GM19468 (cell line): ENCODE measurements around the gene COIL.

ENCODE experiments used
- ATAC-seq: cut with Tn5 transposase; IDR thresholded peaks from one replicate; pipeline ENCODE4 v1.9.1; 2021; ENCODE audit warnings: mild to moderate bottlenecking, moderate library complexity, moderate number of reproducible peaks; ENCODE audit not compliant: unreplicated experiment; ENCODE audit errors: extremely low read depth

Gene COIL

GRCh38 chr17:56937687-56938086 is 23.2 kb downstream of the COIL start:
- no peak for ATAC-seq

- no peak for ATAC-seq
Measured at GRCh38 chr17:56936697-56937322, 24.0 kb downstream of the COIL start.

GRCh38 chr17:56935461-56935860 is 25.4 kb downstream of the COIL start:
- ATAC-seq = no peak

GRCh38 chr17:56934280-56934679 is 26.6 kb downstream of the COIL start:
- no peak for ATAC-seq

GRCh38 chr17:56933868-56934267 is 27.0 kb downstream of the COIL start:
- no peak for ATAC-seq

- no peak for ATAC-seq
Measured at GRCh38 chr17:56933151-56933745, 27.6 kb downstream of the COIL start.

- no peak for ATAC-seq
Measured at GRCh38 chr17:56930739-56931337, 30.0 kb downstream of the COIL start.

GRCh38 chr17:56929362-56929969 is 31.4 kb downstream of the COIL start:
- no peak for ATAC-seq

- ATAC-seq = no peak
Measured at GRCh38 chr17:56928586-56928985, 32.3 kb downstream of the COIL start.

GRCh38 chr17:56926704-56927103 is 34.1 kb downstream of the COIL start:
- no peak for ATAC-seq

- no peak for ATAC-seq
Measured at GRCh38 chr17:56926270-56926669, 34.6 kb downstream of the COIL start.

GRCh38 chr17:56925088-56925487 is 35.8 kb downstream of the COIL start:
- ATAC-seq = no peak

GRCh38 chr17:56919717-56920116 is 41.1 kb downstream of the COIL start:
- no peak for ATAC-seq

GRCh38 chr17:56918916-56919315 is 41.9 kb downstream of the COIL start:
- ATAC-seq = no peak

GRCh38 chr17:56917559-56918296 is 43.1 kb downstream of the COIL start:
- no peak for ATAC-seq

GRCh38 chr17:56914581-56915273 is 46.1 kb downstream of the COIL start:
- no peak for ATAC-seq

GRCh38 chr17:56913867-56914580 is 46.8 kb downstream of the COIL start, which contains the start of gene TRIM25:
Gene TRIM25, minus strand, starts transcription at chr17:56914049. Its CDS starts 61 bp downstream, at chr17:56913988.
- ATAC-seq = peak; percentile 59

- ATAC-seq = peak; percentile 7
Measured at GRCh38 chr17:56913353-56913866, 47.4 kb downstream of the COIL start.

GRCh38 chr17:56913000-56913311 is 47.9 kb downstream of the COIL start:
- no peak for ATAC-seq
